ENCODE measurements around the gene MCRIP1.

DNA sequence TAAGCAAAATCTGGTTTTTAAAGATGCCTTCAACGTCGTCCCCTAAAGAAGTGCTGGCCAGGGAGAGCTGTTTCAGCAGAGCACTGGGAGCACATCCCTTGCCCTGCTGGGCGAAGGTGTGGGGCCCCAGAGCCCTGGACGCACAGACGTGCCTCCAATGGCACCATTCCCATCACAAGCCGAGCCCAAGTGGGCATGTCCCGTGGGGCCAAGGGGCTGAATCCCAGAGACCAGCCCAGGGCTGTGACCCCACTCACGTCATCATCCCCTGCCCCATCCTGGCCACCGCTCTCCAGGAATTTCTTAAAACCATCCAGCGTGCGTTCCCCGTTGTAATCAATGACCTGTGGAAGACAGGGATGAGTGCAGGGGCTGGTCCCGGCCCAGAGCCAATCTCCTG, 11.8 kb upstream of the MCRIP1 start:
- TF ChIP-seq, protein P1, sequence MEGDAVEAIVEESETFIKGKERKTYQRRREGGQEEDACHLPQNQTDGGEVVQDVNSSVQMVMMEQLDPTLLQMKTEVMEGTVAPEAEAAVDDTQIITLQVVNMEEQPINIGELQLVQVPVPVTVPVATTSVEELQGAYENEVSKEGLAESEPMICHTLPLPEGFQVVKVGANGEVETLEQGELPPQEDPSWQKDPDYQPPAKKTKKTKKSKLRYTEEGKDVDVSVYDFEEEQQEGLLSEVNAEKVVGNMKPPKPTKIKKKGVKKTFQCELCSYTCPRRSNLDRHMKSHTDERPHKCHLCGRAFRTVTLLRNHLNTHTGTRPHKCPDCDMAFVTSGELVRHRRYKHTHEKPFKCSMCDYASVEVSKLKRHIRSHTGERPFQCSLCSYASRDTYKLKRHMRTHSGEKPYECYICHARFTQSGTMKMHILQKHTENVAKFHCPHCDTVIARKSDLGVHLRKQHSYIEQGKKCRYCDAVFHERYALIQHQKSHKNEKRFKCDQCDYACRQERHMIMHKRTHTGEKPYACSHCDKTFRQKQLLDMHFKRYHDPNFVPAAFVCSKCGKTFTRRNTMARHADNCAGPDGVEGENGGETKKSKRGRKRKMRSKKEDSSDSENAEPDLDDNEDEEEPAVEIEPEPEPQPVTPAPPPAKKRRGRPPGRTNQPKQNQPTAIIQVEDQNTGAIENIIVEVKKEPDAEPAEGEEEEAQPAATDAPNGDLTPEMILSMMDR (IDR thresholded peaks at IDR 0.05), result no peak
- TF ChIP-seq POLR2AphosphoS5 (IDR thresholded peaks at IDR 0.05; ENCODE audit: low read depth, low read length), result no peak
